T-helper 17 cell (primary cell): ENCODE results near the gene DNAJC10. TPM values are rescaled to one million over a fixed set of nuclear protein-coding genes. Genes with fewer than 3 reads are reported as not detected.

Experiments used
- ATAC-seq: fragments of 150-1000 bp; cut with Tn5 transposase; 2 replicates; pipeline ENCODE4 v1.10.0; 2021; ENCODE audit warnings: mild to moderate bottlenecking, moderate library complexity
- DNase-seq, 3 donors: peaks; one replicate each; pipeline versions ENCODE4 v3.0.0 to v3.0.0-alpha.2; 2020 to 2021
- H3K9me3 ChIP-seq: one replicate; pipeline ENCODE4 v1.7.0; 2013; ENCODE audit warnings: low read length, mild to moderate bottlenecking; ENCODE audit not compliant: control insufficient read depth, poor library complexity, severe bottlenecking
- H3K27ac Mint-ChIP-seq: one replicate; pipeline ENCODE4 v1.8.0; 2022; ENCODE audit warnings: mild to moderate bottlenecking, moderate library complexity, mixed read lengths
- H3K27me3 Mint-ChIP-seq: one replicate; pipeline ENCODE4 v1.8.0; 2022; ENCODE audit warnings: mixed read lengths
- H3K36me3 Mint-ChIP-seq: one replicate; pipeline ENCODE4 v1.8.0; 2022; ENCODE audit warnings: low read depth, mixed read lengths
- H3K4me1 Mint-ChIP-seq: one replicate; pipeline ENCODE4 v1.8.0; 2022; ENCODE audit warnings: mild to moderate bottlenecking, mixed read lengths
- H3K4me3 Mint-ChIP-seq: one replicate; pipeline ENCODE4 v1.8.0; 2022; ENCODE audit warnings: mild to moderate bottlenecking, moderate library complexity, mixed read lengths
- total RNA-seq, 4 donors: library from RNA in 2 of 4; stranded (reverse) in 2 of 4; gene quantifications; one replicate each; pipeline ENCODE4 v1.2.3 and lab custom pipeline; 2022 to 2026

DNAJC10 gene
- total RNA-seq, 2 donors from 2014 or later: 52.4 to 55.1 TPM

DNA sequence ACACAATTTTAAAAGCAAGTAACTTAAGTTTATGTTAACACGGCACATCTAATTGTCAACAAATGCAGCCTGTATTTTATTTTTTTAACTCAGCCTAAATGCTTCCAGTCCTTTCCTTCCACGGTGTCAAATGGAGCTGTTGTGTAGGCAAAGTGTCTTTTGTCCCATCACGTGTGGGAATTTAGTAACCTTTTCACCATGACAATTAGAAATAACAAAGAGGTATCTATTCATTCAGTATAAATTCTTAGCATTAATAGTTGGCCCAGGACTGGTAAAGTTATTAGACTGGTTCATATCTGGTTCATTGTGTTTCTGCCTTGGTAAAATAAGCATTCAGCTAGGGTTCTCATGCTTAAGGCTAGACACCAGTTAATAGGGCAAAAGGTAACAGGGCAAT, 102.4 kb downstream of the DNAJC10 start:
- Mint-ChIP-seq H3K27ac (no peak overlapping the region), H3K36me3 (peaks cover 3% of the 10 kb centered on the region), H3K4me3 (no peak overlapping the region), H3K4me1 (no peaks in the 10 kb centered on the region), H3K27me3 (peaks cover 43% of the 10 kb centered on the region)
- DNase-seq (no peak), ATAC-seq (no peak)
- no peaks in the 10 kb centered on the region for H3K9me3 ChIP-seq

DNA sequence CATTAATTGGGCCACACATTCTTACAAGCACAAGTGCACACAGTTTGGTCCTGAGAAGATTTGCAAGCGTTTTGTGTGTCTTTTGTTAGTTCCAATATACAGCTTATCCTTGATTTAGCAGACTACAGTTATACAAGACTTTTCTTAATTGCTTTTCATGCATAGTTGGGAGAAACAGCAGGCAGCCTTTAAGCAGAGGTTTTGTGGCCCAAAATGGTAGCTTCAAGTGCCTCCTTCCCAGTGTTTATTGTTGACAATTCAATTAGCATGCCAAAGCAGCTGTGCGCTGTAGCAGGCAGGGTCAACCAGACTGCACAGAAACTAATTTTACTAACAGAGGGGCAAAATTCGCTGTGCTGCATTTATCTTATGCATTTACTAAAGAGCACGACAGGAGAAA, 102.9 kb downstream of the DNAJC10 start:
- ATAC-seq: no peak
- no peak for DNase-seq
- Mint-ChIP-seq H3K27me3 (peaks cover 42% of the 10 kb centered on the region), H3K4me1 (no peaks in the 10 kb centered on the region), H3K36me3 (peaks cover 7% of the 10 kb centered on the region), H3K4me3 (no peak overlapping the region), H3K27ac (no peak overlapping the region)
- no peaks in the 10 kb centered on the region for H3K9me3 ChIP-seq

GRCh38 chr2:182819412-182819811, 103.4 kb downstream of the DNAJC10 start:
- no peaks in the 10 kb centered on the region for H3K9me3 ChIP-seq
- no peak overlapping the region for H3K4me3 Mint-ChIP-seq
- DNase-seq (no peak), ATAC-seq (no peak)
- no peak overlapping the region for H3K27ac Mint-ChIP-seq
- no peaks in the 10 kb centered on the region for H3K4me1 Mint-ChIP-seq
- peaks cover 42% of the 10 kb centered on the region for H3K27me3 Mint-ChIP-seq
- H3K36me3 Mint-ChIP-seq: peaks cover 7% of the 10 kb centered on the region

GRCh38 chr2:182821182-182821581, 105.1 kb downstream of the DNAJC10 start:
- peaks cover 36% of the 10 kb centered on the region for H3K27me3 Mint-ChIP-seq
- H3K4me1 Mint-ChIP-seq: no peaks in the 10 kb centered on the region
- H3K27ac Mint-ChIP-seq: no peak overlapping the region
- DNase-seq: no peak
- H3K4me3 Mint-ChIP-seq: no peak overlapping the region
- no peaks in the 10 kb centered on the region for H3K9me3 ChIP-seq
- peaks cover 7% of the 10 kb centered on the region for H3K36me3 Mint-ChIP-seq
- no peak for ATAC-seq

DNA sequence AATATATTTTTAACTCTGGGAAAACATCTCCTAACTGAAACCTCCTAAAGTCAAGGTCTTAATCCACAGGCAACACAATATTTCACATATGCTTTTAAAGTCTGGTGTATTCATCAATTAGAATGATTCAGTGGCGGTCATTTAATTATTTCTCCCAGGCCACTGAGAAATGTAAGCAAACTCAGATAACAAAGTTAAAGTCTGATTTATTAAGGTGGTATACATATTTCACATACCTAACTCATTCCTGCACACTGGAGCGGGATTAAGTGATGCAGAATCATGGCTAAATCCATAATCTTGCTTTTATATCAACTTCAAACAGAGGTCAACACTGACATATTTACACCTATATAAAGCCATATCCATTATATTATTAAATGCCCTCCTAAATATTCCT, 106.7 kb downstream of the DNAJC10 start:
- DNase-seq (no peak), ATAC-seq (no peak)
- Mint-ChIP-seq H3K4me1 (no peaks in the 10 kb centered on the region), H3K27me3 (peaks cover 35% of the 10 kb centered on the region), H3K27ac (no peak overlapping the region), H3K36me3 (peaks cover 7% of the 10 kb centered on the region), H3K4me3 (no peak overlapping the region)
- no peaks in the 10 kb centered on the region for H3K9me3 ChIP-seq

DNA sequence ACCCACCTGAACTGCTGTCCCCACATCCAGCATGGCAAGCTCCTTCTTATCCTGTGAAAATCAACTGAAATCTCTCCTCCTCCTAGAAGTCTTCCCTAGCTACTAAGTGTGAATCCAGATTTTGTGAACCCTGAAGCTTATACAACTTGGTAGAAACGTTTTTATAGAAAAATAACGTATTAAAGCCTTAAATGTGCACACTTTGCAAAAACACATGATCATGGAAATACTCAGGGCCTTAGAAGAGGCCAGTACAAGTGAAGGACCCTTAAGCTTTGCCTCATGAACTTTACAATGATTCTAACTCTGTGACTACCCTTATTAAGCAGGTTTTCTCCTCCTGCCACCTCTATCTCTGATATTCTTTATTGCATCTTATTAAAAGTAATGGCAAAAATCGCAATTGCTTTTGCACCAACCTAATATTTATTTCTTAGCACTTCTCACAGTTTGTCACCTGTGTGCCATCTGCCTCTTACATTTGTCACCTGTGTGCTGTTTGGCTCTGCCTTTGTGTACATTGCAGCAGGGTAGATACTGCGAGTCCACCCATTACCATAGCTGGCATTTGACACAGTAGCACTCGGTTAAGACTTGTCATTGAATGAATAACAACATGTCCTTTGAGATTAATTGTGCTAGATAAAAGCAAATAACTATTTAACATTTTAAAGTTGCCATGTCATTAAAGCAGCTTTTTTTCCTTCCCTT, 108.2 kb downstream of the DNAJC10 start:
- ATAC-seq (no peak), DNase-seq (no peak)
- peaks cover 34% of the 10 kb centered on the region for H3K27me3 Mint-ChIP-seq
- H3K27ac Mint-ChIP-seq: no peak overlapping the region
- H3K4me1 Mint-ChIP-seq: no peaks in the 10 kb centered on the region
- no peaks in the 10 kb centered on the region for H3K9me3 ChIP-seq
- no peak overlapping the region for H3K4me3 Mint-ChIP-seq
- peaks cover 7% of the 10 kb centered on the region for H3K36me3 Mint-ChIP-seq

DNA sequence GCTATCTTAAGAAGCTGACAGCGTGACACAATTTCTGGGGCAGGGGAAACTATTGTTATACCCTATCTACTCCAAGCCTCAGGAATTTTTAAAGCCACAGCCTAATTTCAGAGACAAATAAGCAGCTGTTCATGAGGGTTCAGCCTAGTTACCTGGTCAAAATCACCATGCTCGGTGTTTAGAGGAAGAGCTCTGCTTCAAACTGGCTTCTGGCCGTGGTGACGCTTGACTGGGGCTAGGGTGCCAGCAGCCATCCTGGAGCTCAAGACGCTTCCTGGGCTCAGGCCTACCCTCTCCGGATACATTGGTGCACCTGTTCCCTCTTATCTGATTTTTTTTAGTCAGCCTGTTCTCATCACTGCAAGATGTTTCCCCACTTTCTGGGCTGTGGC, 108.7 kb downstream of the DNAJC10 start:
- ATAC-seq: no peak
- Mint-ChIP-seq H3K4me1 (no peaks in the 10 kb centered on the region), H3K27me3 (peaks cover 39% of the 10 kb centered on the region), H3K36me3 (peaks cover 7% of the 10 kb centered on the region), H3K27ac (no peak overlapping the region), H3K4me3 (no peak overlapping the region)
- H3K9me3 ChIP-seq: no peaks in the 10 kb centered on the region
- DNase-seq: no peak

GRCh38 chr2:182826064-182826463, 110.0 kb downstream of the DNAJC10 start:
- no peaks in the 10 kb centered on the region for H3K4me1 Mint-ChIP-seq
- DNase-seq: no peak
- no peak for ATAC-seq
- H3K9me3 ChIP-seq: no peaks in the 10 kb centered on the region
- H3K36me3 Mint-ChIP-seq: peaks cover 7% of the 10 kb centered on the region
- H3K4me3 Mint-ChIP-seq: no peak overlapping the region
- H3K27ac Mint-ChIP-seq: no peak overlapping the region
- peaks cover 43% of the 10 kb centered on the region for H3K27me3 Mint-ChIP-seq

DNA sequence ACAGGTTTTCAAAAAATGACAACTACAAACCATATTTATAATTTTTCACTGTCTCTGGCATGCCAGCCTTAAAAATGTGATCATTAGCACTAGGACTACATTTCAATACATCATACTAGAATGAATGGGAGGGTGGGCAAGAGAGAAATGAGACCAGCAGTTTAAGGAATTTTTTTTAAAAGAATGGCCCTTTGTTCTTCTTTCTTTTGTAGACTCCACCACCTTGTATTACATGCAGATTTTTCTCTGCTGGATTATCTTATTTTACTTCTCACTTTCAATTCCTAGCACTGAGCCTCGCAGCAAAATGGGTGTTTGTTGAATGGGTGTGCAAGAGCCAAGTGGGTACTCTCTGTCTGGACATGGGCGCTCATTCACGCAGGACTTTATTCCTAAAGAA, 110.4 kb downstream of the DNAJC10 start:
- no peak overlapping the region for H3K4me3 Mint-ChIP-seq
- no peaks in the 10 kb centered on the region for H3K4me1 Mint-ChIP-seq
- no peak overlapping the region for H3K27ac Mint-ChIP-seq
- DNase-seq: no peak
- H3K9me3 ChIP-seq: no peaks in the 10 kb centered on the region
- ATAC-seq: no peak
- peaks cover 7% of the 10 kb centered on the region for H3K36me3 Mint-ChIP-seq
- peaks cover 43% of the 10 kb centered on the region for H3K27me3 Mint-ChIP-seq

DNA sequence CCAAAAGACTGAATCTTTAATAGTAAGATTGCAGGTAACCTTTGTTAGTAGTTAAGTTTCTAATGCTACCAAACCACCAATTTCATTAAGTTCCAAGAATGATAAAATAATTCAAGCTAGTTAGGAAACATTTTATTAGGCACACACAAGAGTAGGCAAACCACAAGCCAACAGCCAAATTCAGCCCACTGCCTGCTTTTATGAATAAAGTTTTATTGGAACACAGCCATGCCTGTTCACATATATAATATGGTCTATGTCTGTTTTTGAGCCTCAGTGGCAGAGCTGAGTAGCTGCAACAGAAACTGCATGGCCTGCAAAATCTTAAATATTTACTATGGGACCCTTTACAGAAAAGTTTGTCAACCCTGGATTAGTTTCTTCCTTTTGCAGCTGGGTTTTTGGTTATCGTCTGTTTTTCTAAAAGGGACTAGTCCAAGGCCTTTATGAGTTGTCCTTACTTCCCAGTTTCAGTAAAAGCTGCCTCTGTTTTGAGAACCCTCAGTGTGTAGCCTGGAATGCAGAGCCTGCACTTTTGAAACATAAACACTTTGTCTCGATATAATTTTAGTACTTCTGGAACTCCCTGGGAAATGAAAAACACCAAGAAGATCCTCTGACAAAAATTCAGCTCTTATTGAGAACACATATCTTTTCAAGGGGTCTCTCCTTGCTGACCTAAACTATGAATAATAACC, 111.3 kb downstream of the DNAJC10 start:
- H3K27me3 Mint-ChIP-seq: peaks cover 47% of the 10 kb centered on the region
- ATAC-seq (no peak), DNase-seq (no peak)
- H3K4me1 Mint-ChIP-seq: no peaks in the 10 kb centered on the region
- H3K36me3 Mint-ChIP-seq: peaks cover 7% of the 10 kb centered on the region
- H3K9me3 ChIP-seq: no peaks in the 10 kb centered on the region
- no peak overlapping the region for H3K27ac Mint-ChIP-seq
- H3K4me3 Mint-ChIP-seq: no peak overlapping the region

DNA sequence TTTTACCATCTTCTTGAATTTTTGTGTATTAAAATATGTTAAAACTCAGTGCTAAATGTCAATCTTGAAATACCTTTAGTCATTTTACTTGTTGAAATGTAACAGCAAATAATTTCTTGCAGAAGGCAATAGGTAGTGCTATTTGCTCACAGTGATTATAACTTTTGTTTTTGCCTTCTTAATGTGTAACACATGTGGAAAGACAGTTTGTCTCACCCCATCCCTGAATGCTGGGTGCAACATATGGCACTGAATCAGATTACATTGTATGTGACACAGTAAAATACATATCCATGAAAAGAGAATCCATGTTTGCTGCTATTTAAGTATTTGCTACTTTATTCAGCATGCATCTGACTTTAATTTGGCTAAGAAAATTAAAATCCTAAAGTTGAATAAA, 115.0 kb downstream of the DNAJC10 start:
- ATAC-seq (no peak), DNase-seq (no peak)
- Mint-ChIP-seq H3K4me1 (no peaks in the 10 kb centered on the region), H3K36me3 (no peaks in the 10 kb centered on the region), H3K4me3 (no peak overlapping the region), H3K27me3 (peaks cover 34% of the 10 kb centered on the region), H3K27ac (no peak overlapping the region)
- H3K9me3 ChIP-seq: no peaks in the 10 kb centered on the region

DNA sequence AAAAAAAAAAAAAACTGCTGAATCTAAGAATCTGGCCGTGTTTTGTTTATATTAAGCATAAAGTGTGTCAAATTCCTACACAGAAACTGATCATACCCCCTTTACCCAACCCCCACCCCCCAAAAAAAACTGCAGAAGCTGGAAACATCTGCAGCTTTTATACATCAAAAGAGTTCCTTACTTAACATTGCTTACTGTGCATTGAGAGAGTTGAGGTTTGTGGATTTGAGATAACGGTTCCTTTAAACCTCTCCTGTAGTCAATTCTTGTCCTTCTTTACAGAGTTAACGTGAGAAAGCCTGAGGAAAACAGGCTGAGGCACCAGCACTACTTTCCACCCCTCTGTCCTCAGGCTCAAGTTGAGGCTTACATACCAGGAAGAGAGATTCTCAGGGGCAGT, 115.9 kb downstream of the DNAJC10 start:
- Mint-ChIP-seq H3K27me3 (peaks cover 34% of the 10 kb centered on the region), H3K4me3 (no peak overlapping the region), H3K36me3 (no peaks in the 10 kb centered on the region), H3K27ac (no peak overlapping the region), H3K4me1 (no peaks in the 10 kb centered on the region)
- ATAC-seq (no peak), DNase-seq (no peak)
- no peaks in the 10 kb centered on the region for H3K9me3 ChIP-seq

DNA sequence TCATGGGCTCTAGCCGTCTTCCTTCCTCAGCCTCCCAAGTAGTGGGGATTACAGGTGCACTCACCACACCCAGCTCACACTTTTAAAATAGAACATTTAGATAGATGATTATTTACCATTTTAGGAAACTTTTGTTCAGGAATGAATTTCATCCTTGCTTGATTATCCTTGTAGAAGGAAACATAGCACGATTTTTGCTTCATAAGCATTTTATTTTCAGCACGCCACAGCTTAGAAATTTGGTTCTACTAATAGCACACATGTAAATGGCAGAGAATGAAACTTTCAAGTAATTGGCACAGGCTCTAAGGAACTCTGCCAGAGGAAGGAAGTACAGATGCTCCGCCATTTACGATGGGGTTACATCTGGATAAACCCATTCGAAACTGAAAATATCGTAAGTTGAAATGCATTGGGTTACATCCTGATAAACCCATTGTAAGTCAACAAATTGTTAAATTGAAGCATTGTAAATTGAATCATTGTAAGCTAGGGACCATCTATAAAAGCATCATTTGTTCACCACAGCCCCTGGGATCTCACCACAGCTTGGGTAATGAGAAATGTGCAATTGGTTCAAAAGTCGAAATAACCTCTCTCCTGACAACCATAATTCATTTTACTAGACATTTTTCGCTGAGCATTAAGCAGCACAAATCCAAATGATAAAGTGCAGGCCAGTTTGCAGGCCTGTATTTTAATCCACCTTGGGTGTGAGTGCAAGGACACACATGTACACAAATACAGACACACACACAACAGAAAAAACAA, 117.2 kb downstream of the DNAJC10 start:
- Mint-ChIP-seq H3K36me3 (no peaks in the 10 kb centered on the region), H3K4me3 (no peak overlapping the region), H3K4me1 (no peaks in the 10 kb centered on the region), H3K27me3 (peaks cover 38% of the 10 kb centered on the region), H3K27ac (no peak overlapping the region)
- ATAC-seq: no peak
- DNase-seq: no peak
- no peaks in the 10 kb centered on the region for H3K9me3 ChIP-seq
